NCI-H2227 treated with DMSO at 0.1 percent for 48 hours (cell line): Measurements from ENCODE around the gene ARHGEF4.

ENCODE experiments used
- DNase-seq: peaks from one replicate; lab custom pipeline; 2025; lab: John Stamatoyannopoulos, UW

ARHGEF4 gene

DNA sequence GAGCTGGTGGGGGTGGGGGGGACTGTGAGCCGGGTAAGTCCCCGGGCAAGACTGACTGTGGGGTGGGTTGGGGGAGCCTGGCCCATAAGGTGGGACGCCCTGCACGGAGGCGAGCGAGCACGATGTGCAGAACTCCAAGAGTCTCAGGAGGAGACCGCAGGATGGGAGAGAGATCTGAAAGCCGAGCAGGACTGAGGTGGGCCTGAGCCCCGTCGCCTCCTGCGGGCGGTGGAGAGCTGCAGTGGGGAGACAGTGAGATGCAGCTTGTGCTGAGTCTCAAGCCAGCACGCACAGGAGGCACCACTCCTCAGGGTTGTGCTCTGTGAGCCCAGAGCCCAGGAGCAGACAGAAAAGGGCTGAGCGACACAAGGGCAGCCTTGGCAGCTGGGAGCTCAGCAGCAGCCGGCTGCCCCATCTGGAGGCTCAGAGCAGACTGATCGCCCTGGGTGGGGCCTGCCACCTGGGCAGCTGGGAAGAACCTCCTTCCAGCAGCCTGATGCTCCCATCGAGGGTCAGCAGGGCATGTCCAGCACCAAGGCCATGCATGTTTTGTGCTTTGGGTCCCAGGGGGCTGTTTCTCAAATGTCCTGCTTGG lies 15.9 kb downstream of the ARHGEF4 start:
- no peak for DNase-seq

GRCh38 chr2:130853391-130853790 lies 16.7 kb downstream of the ARHGEF4 start:
- DNase-seq = no peak

DNA sequence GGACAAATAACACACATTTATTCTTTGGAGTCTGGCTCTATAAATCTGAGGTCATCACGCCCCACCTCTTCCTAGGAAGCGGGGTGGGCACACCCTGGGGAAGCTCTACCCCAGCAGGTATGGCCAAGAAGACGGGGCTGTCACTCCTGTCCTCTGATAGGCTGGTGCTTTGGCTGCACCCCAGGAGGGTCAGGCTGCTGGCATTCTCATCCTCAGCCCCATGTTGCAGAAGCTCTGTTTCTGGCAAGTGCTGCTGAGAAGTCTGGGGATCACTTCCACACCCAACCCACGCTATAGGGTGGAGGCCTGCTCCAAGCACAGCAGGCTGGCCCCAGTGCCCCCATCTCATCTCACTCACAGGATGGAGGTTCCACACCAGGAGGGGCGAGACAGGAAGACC lies 17.6 kb downstream of the ARHGEF4 start:
- no peak for DNase-seq

DNA sequence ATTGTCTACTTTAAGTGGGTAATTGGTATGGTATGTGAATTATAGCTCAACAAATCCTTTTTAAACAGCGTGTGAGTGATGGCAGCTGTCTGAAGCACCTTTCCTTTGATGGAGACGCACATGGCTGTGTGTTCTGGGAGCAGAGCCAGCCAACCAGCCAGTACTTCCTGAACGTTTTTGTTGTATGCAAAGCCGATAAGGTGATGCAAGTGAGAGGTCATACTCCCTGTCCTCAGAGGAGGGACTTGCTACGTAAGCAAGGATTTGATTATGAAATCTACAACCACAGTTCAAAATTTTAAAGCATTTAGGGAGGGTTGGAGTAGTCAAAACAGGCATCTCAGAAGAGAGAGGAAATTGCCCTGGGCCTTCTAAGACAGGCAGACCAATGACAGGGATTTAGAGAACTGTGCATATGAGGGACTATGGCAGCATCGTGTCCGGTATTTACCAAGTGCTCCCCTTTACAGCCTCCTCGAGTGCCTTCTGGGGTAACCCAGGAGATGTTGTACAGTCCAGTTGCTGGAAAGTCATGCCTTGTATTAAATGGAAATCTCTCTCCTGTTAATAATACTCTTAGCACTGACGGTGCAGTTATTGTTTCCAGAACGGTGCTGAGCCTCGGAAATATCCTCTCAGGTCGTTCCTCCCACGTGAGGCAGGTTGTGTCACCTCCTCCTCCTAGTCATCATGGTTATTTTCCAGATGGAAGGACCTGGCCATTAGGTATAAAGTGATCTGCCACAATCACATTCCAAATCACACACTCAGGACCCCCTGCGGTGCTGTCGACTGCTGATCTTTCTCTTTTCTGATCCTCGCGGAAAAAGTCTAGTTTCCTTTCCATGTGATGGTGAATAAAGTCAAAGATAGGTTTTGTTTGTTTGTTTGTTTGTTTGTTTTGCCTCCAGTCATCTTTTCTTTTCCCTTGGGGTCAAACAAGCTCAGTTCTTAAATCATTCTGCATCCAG lies 28.4 kb downstream of the ARHGEF4 start:
- DNase-seq = peak; percentile 32

DNA sequence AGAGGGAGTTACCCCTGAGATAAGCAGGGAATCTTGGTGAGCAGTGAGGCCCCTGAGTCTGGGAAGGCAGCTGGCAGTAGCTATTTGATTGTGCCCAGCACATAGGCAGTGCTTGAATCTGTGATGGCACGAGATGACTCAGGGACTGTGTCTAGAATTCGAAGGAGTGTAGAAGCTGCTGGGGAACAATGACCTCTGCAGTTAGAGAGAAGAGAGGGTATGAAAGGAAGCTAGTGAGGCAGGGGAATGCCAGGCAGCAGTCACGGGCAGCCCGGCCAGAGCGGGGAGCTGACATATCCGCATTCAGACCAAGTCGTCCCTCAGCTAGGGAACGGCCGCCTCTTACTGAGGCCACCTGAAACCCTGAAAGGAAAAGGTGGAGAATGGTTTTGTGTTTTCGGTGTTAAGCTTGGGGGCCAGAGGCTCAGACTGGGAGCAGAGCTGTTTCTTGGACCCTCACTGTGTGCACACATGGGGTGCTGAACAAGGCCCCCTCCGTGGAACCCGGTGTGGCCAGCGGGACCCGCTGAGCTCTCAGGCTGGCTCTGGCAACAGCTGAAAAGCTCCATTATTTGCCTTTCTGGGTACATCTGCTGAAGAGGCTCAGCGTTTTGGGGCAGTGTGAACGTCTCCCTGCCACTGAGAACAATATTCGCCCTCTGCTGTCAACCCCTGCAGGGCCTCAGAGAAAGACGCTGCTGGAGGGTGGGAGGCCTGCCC lies 32.9 kb downstream of the ARHGEF4 start:
- no peak for DNase-seq

DNA sequence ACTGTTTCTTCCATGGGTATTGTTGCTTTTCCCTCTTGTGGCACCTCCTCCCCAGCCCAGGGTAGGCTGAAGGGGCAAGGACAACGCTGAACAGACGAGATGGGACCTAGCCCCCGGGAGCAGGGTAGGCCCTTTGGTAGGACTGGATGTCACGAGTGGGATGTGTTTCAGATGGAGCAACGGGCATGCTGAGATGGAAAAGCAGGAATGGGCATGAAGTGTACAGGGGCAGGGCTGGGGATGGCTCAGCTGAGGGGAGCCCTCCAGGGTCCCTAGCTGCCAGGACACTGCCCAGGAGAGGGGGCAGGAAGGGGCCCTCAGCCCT lies 33.4 kb downstream of the ARHGEF4 start:
- DNase-seq = no peak

DNA sequence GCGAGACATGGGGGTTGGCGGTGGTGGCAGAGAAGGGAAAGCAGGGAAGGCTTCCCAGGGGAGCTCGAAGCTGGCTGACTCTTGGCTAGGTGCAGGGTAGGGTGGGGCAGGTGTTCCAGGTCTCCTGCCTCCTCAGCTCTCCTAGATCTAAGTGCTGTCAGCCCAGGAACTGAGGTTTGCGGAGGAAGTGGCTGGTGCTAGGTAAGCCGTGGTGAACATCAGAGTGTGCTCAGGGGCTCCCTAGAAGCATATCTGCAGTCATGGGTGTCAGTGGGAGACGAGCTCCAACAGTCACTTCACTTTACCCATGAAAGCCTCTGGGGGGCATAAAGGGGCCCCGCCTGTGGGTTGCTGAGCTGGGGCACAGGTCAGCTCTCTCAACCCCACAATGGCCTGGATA lies 34.1 kb downstream of the ARHGEF4 start:
- DNase-seq = no peak

DNA sequence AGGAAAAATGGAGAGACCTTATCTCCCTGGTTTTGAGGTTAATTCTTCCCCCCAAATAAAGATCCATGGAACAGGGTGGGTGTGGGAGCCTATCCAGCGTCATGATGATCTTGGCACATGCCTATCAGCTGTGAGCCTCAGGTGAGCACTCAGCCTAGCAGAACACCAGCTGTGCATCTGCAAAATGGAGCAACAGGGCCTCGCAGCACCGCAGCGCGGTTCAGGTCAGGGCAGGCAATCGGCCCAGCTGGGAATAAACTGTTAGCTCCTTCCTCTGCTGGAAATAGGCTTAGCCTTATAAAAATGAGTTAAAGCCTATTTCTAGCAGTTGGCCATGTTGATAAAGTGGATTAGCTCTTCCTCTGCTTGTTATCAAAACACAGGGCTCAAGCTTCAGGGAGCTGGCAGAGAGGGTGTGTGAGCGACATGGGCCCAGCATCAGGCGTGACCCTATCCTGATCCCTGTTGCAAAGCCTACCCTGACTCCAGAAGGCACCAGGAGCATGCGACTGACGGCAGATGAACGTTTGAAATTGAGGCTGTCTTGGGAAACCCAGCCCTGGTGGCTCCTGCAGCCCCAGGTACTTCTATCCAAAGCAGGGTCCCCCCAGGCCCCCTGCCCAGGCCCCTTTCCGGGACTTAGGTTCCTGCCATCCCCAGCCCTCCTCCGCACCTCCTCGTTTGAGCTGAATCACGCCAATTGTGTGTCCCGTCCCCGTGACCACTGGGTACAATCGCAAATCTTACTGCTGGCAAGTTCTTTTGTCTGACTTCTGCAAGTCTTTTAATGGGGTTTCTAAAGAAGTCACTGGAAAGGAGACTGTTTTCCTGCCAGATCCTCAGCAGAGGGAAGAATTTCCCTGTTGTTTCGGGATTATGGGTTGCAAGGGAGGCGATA lies 35.4 kb downstream of the ARHGEF4 start:
- DNase-seq = no peak

- DNase-seq = no peak
Measured at GRCh38 chr2:130872741-130873125, 36.0 kb downstream of the ARHGEF4 start.

DNA sequence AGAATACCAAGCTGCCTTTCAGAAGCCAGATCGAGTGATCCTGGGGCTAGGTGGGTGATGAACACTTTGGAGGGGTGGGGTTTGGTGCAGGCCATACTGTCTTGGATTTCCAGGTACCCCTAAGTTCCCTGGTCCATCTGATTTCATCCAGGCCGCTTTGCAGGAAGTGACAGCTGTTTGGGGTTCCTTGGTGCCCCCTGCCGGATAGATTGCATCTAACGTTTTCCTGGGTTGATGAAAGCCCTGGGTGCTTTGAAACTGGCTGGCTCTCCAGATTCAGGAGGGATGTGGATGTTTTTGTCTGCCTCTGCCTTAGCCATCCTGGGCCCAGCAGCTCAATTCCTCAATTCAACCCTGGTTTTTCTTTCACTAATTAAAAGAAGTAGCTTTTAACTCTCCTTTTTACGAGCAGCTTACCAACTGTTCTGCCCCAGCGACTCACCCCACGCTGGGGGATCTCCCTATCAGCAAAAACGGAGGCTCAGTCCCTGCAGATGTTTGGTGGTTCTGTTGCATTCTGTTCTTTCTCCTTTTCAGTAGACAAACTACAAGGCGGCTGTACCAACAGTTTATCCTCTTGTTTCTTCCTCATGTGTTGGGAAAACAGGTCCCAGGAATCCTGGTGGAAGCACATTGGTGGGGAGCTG lies 37.1 kb downstream of the ARHGEF4 start:
- DNase-seq = peak; percentile 68

DNA sequence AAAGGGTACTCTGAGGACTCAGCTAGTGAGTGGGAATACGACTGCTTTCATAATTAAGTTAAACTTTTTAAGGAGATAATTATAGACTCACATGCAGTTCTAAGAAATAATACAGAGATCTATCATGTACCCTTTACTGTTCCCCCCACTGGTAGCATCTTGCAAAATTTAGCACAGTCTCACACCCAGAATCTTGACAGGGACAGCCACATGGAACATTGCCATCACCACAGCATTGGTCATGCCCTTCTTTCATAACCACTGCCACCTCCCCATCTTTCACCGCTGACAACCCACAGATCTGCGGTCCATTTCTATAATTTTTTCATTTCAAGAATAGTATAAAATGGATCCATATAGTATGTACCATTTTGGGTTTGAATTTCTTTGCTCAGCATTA lies 37.8 kb downstream of the ARHGEF4 start:
- DNase-seq = no peak

GRCh38 chr2:130875935-130876334 lies 39.2 kb downstream of the ARHGEF4 start:
- DNase-seq = no peak

GRCh38 chr2:130877258-130877657 lies 40.5 kb downstream of the ARHGEF4 start:
- DNase-seq = no peak

GRCh38 chr2:130878316-130878715 lies 41.6 kb downstream of the ARHGEF4 start:
- DNase-seq = no peak

GRCh38 chr2:130878933-130879332 lies 42.2 kb downstream of the ARHGEF4 start:
- DNase-seq = no peak

GRCh38 chr2:130882111-130882690 lies 45.5 kb downstream of the ARHGEF4 start:
- no peak for DNase-seq

DNA sequence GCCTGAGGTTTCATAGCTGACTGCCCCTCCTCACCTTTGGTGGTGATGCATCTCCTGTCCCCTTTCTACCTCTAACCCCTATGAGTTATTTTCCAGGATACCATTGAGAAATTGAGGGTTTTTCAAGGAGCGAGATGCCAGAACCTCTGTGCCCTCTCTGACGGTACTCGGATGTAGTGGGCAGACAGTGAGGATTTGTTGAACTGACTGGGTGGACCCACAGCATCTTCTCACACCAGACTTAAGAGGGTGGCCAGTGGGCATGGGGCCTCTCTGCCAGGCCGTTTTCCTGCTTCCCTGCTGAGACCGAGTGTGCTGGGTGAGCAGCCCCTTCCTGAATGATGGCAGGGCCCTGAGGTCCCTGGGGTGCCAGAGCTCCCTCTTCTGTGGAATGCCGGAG lies 46.3 kb downstream of the ARHGEF4 start:
- no peak for DNase-seq

- DNase-seq = no peak
Measured at GRCh38 chr2:130883496-130883895, 46.8 kb downstream of the ARHGEF4 start.

- DNase-seq = peak; percentile 53
Measured at GRCh38 chr2:130884013-130884412, 47.3 kb downstream of the ARHGEF4 start.

DNA sequence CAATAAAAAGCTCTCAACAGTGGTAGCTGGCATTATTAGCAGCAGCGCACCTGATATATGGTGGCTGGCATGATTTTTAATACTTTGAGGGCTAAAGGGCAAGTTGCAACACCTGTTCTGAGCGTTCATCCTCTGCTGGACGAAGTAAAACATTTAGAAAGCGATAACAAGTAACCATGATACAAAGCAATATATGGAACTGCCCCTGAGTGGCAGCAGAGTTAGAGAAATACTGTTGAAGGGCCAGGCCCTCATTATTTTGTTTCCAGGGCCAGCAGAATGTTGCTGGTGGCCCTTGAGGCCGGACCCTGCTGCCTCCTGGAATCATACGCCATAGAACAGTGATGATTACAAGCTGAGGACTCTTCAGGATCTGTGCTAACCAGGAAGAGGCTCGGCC lies 47.8 kb downstream of the ARHGEF4 start:
- peak; percentile 53 for DNase-seq

GRCh38 chr2:130887643-130888042 lies 50.9 kb downstream of the ARHGEF4 start:
- no peak for DNase-seq
